ENCODE data around the gene SSB.
A peak's percentile ranks its signal among the peaks of the same experiment; 100 is the strongest.
"Not testable (repeated sequence)": the region's sequence is repeated elsewhere in the genome, so short reads cannot be mapped to it uniquely, and the experiment has no call there.

Gene SSB

GRCh38 chr2:169819106-169819505 is 20.4 kb downstream of the SSB start:
- Histone ChIP-seq H3K27ac (ENCODE audit: low read length) (no peak overlapping the region), H3K36me3 (replicated peaks; ENCODE audit: low read depth, low read length) (peaks cover 49% of the 10 kb centered on the region), H3K4me3 (ENCODE audit: low read length) (no peak overlapping the region), H3K9ac (ENCODE audit: low read length) (no peak overlapping the region), H2AFZ (ENCODE audit: low read depth, low read length) (no peak overlapping the region), H3K79me2 (ENCODE audit: low read length) (peaks cover 49% of the 10 kb centered on the region), H3K4me2 (ENCODE audit: low read length) (no peak overlapping the region), H3K9me3 (ENCODE audit: insufficient read depth, low read length) (no peaks in the 10 kb centered on the region), H4K20me1 (ENCODE audit: insufficient read depth, low read length) (no peaks in the 10 kb centered on the region), H3K27me3 (ENCODE audit: low read depth, low read length) (no peaks in the 10 kb centered on the region), H3K4me1 (ENCODE audit: low read length) (peaks cover 14% of the 10 kb centered on the region)
- TF ChIP-seq CTCF (IDR thresholded peaks at IDR 0.05; ENCODE audit: low read depth, low read length): no peak
- no peak for TF ChIP-seq EZH2phosphoT487 (IDR thresholded peaks at IDR 0.05; ENCODE audit: low read depth)

GRCh38 chr2:169820101-169820500 is 21.4 kb downstream of the SSB start:
- not testable (repeated sequence) for H3K4me3 ChIP-seq (ENCODE audit: low read length); H3K27me3 ChIP-seq (ENCODE audit: low read depth, low read length); H4K20me1 ChIP-seq (ENCODE audit: insufficient read depth, low read length); H3K4me2 ChIP-seq (ENCODE audit: low read length); H3K9ac ChIP-seq (ENCODE audit: low read length); H2AFZ ChIP-seq (ENCODE audit: low read depth, low read length); H3K27ac ChIP-seq (ENCODE audit: low read length); H3K9me3 ChIP-seq (ENCODE audit: insufficient read depth, low read length)
- peaks cover 53% of the 10 kb centered on the region for H3K79me2 ChIP-seq (ENCODE audit: low read length)
- peaks cover 48% of the 10 kb centered on the region for H3K36me3 ChIP-seq (replicated peaks; ENCODE audit: low read depth, low read length)
- peaks cover 14% of the 10 kb centered on the region for H3K4me1 ChIP-seq (ENCODE audit: low read length)

- Histone ChIP-seq H3K79me2 (ENCODE audit: low read length) (peaks cover 42% of the 10 kb centered on the region), H3K4me3 (ENCODE audit: low read length) (no peak overlapping the region), H3K36me3 (replicated peaks; ENCODE audit: low read depth, low read length) (peaks cover 38% of the 10 kb centered on the region), H3K9me3 (ENCODE audit: insufficient read depth, low read length) (no peaks in the 10 kb centered on the region), H3K4me1 (ENCODE audit: low read length) (peaks cover 16% of the 10 kb centered on the region), H3K27ac (ENCODE audit: low read length) (no peak overlapping the region), H3K27me3 (ENCODE audit: low read depth, low read length) (no peaks in the 10 kb centered on the region), H3K9ac (ENCODE audit: low read length) (no peak overlapping the region), H2AFZ (ENCODE audit: low read depth, low read length) (no peak overlapping the region), H4K20me1 (ENCODE audit: insufficient read depth, low read length) (no peaks in the 10 kb centered on the region), H3K4me2 (ENCODE audit: low read length) (no peak overlapping the region)
- no peak for TF ChIP-seq CTCF (IDR thresholded peaks at IDR 0.05; ENCODE audit: low read depth, low read length)
- TF ChIP-seq EZH2phosphoT487 (IDR thresholded peaks at IDR 0.05; ENCODE audit: low read depth): no peak
These were observed 23.4 kb downstream of the SSB start for GRCh38 chr2:169822036-169822435.

GRCh38 chr2:169822785-169823392 is 24.2 kb downstream of the SSB start:
- peak overlapping the region; percentile 99 for H3K4me2 ChIP-seq (ENCODE audit: low read length)
- no peaks in the 10 kb centered on the region for H3K9me3 ChIP-seq (ENCODE audit: insufficient read depth, low read length)
- no peak for TF ChIP-seq CTCF (IDR thresholded peaks at IDR 0.05; ENCODE audit: low read depth, low read length)
- TF ChIP-seq EZH2phosphoT487 (IDR thresholded peaks at IDR 0.05; ENCODE audit: low read depth): no peak
- no peak overlapping the region for H2AFZ ChIP-seq (ENCODE audit: low read depth, low read length)
- no peak overlapping the region for H3K9ac ChIP-seq (ENCODE audit: low read length)
- peaks cover 16% of the 10 kb centered on the region for H3K4me1 ChIP-seq (ENCODE audit: low read length)
- no peaks in the 10 kb centered on the region for H4K20me1 ChIP-seq (ENCODE audit: insufficient read depth, low read length)
- H3K27me3 ChIP-seq (ENCODE audit: low read depth, low read length): no peaks in the 10 kb centered on the region
- H3K27ac ChIP-seq (ENCODE audit: low read length): no peak overlapping the region
- no peak overlapping the region for H3K4me3 ChIP-seq (ENCODE audit: low read length)
- H3K36me3 ChIP-seq (replicated peaks; ENCODE audit: low read depth, low read length): peaks cover 36% of the 10 kb centered on the region
- peaks cover 48% of the 10 kb centered on the region for H3K79me2 ChIP-seq (ENCODE audit: low read length)

All from OCI-LY3 (cell line).